ENCODE measurements around the gene UGT2A3. TPM values are rescaled to one million over a fixed set of nuclear protein-coding genes. Genes with fewer than 3 reads are reported as not detected.

UGT2A3 gene
- total RNA-seq, 1 experiment from 2014 or later = 2.5 TPM

GRCh38 chr4:68954126-68954525 lies 2.5 kb upstream of the UGT2A3 start:
- Mint-ChIP-seq H3K27ac (ENCODE audit: unreplicated experiment) (no peak overlapping the region), H3K36me3 (ENCODE audit: insufficient read depth, unreplicated experiment) (no peaks in the 10 kb centered on the region), H3K4me3 (ENCODE audit: unreplicated experiment) (no peak overlapping the region), H3K27me3 (ENCODE audit: insufficient read depth, unreplicated experiment) (no peaks in the 10 kb centered on the region), H3K9me3 (ENCODE audit: unreplicated experiment) (peaks cover 22% of the 10 kb centered on the region), H3K4me1 (ENCODE audit: low read depth, unreplicated experiment) (peaks cover 20% of the 10 kb centered on the region)
- ChIA-PET POLR2A (no interaction called here), CTCF (no interaction called here)
- no peak for TF ChIP-seq CTCF (IDR thresholded peaks at IDR 0.05; ENCODE audit: insufficient read depth in 1 of 2, low read depth in 1 of 2, low read length in 1 of 2, severe bottlenecking in 1 of 2, unreplicated experiment in 1 of 2)
- no TSS peak for BruUV-seq (replicated peaks)
- Histone ChIP-seq H3K4me3 (ENCODE audit: low read depth, low read length) (no peak overlapping the region), H3K4me1 (peaks cover 29% of the 10 kb centered on the region), H3K27me3 (replicated peaks; ENCODE audit: control insufficient read depth, insufficient read depth, low read length) (no peaks in the 10 kb centered on the region), H3K9me3 (peaks cover 29% of the 10 kb centered on the region), H3K36me3 (ENCODE audit: control insufficient read depth, insufficient read depth, low read length) (no peaks in the 10 kb centered on the region; the same call in 1 of the 2 replicates)
- intact Hi-C loops (cut with micrococcal nuclease; ENCODE audit: unreplicated experiment) = no loop called here
- no peak for DNase-seq

DNA sequence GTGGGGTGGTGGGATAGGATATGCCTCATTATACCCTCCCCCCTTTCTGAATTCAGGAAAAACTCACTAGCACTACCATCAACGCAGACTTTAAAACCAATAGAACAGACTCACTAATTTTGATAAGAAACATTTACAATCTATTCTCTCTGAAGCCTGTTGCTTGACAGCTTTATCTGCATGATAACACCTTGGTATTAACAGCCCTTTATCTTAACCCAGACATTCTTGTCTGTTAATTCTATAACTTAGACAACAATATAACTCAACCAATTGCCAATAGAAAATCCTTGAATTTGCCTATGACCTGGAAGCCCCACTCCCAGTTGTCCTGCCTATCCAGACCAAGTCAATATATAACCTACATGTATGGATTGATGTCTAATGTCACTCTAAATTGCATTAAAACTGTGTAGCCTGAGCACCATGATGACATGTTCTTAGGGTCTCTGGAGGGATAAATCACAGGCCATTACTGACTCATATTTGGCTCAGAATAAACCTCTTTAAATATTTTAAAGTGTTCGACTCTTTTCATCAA lies 1.5 kb upstream of the UGT2A3 start:
- POLR2A ChIA-PET = no interaction called here
- H3K27me3 ChIP-seq (replicated peaks; ENCODE audit: control insufficient read depth, insufficient read depth, low read length) = no peaks in the 10 kb centered on the region
- no peak for TF ChIP-seq CTCF (IDR thresholded peaks at IDR 0.05; ENCODE audit: insufficient read depth in 1 of 2, low read depth in 1 of 2, low read length in 1 of 2, severe bottlenecking in 1 of 2, unreplicated experiment in 1 of 2)
- peaks cover 21% of the 10 kb centered on the region for H3K9me3 ChIP-seq
- H3K4me1 ChIP-seq = peaks cover 29% of the 10 kb centered on the region
- intact Hi-C loops (cut with micrococcal nuclease; ENCODE audit: unreplicated experiment) = loop anchor here (2.0 kb wide), 1 partner anchor 88 kb away; no protein-coding TSS in a partner anchor
- BruUV-seq (replicated peaks) = no TSS peak
- CTCF ChIA-PET = no interaction called here
- H3K27ac Mint-ChIP-seq (ENCODE audit: unreplicated experiment) = no peak overlapping the region
- H3K4me1 Mint-ChIP-seq (ENCODE audit: low read depth, unreplicated experiment) = peaks cover 20% of the 10 kb centered on the region
- no peaks in the 10 kb centered on the region; the same call in 1 of the 2 replicates for H3K36me3 ChIP-seq (ENCODE audit: control insufficient read depth, insufficient read depth, low read length)
- no peak overlapping the region for H3K4me3 Mint-ChIP-seq (ENCODE audit: unreplicated experiment)
- no peak overlapping the region for H3K4me3 ChIP-seq (ENCODE audit: low read depth, low read length)
- peak in 1 of 2 experiments; percentile 55 for DNase-seq
- H3K36me3 Mint-ChIP-seq (ENCODE audit: insufficient read depth, unreplicated experiment) = no peaks in the 10 kb centered on the region
- peaks cover 22% of the 10 kb centered on the region for H3K9me3 Mint-ChIP-seq (ENCODE audit: unreplicated experiment)
- H3K27me3 Mint-ChIP-seq (ENCODE audit: insufficient read depth, unreplicated experiment) = no peaks in the 10 kb centered on the region

- intact Hi-C loops (cut with micrococcal nuclease; ENCODE audit: unreplicated experiment) = loop anchor here (2.0 kb wide), 1 partner anchor 87 kb away; no protein-coding TSS in a partner anchor
- peaks cover 20% of the 10 kb centered on the region for H3K4me1 Mint-ChIP-seq (ENCODE audit: low read depth, unreplicated experiment)
- no peak for DNase-seq
- no peak overlapping the region for H3K27ac Mint-ChIP-seq (ENCODE audit: unreplicated experiment)
- H3K27me3 Mint-ChIP-seq (ENCODE audit: insufficient read depth, unreplicated experiment) = no peaks in the 10 kb centered on the region
- no TSS peak for BruUV-seq (replicated peaks)
- H3K27me3 ChIP-seq (replicated peaks; ENCODE audit: control insufficient read depth, insufficient read depth, low read length) = no peaks in the 10 kb centered on the region
- peaks cover 29% of the 10 kb centered on the region for H3K4me1 ChIP-seq
- no peak overlapping the region for H3K4me3 Mint-ChIP-seq (ENCODE audit: unreplicated experiment)
- no peak overlapping the region for H3K4me3 ChIP-seq (ENCODE audit: low read depth, low read length)
- H3K9me3 ChIP-seq = peaks cover 12% of the 10 kb centered on the region
- POLR2A ChIA-PET = no interaction called here
- CTCF ChIA-PET = no interaction called here
- H3K36me3 ChIP-seq (ENCODE audit: control insufficient read depth, insufficient read depth, low read length) = no peaks in the 10 kb centered on the region; the same call in 1 of the 2 replicates
- no peak for TF ChIP-seq CTCF (IDR thresholded peaks at IDR 0.05; ENCODE audit: insufficient read depth in 1 of 2, low read depth in 1 of 2, low read length in 1 of 2, severe bottlenecking in 1 of 2, unreplicated experiment in 1 of 2)
- H3K9me3 Mint-ChIP-seq (ENCODE audit: unreplicated experiment) = peaks cover 22% of the 10 kb centered on the region
- H3K36me3 Mint-ChIP-seq (ENCODE audit: insufficient read depth, unreplicated experiment) = no peaks in the 10 kb centered on the region
These were observed 392 bp upstream of the UGT2A3 start for GRCh38 chr4:68951806-68952585.
